Muscle of leg (tissue), 11 donors: ENCODE results near the gene KRT73. TPM values are rescaled to one million over a fixed set of nuclear protein-coding genes. Genes with fewer than 3 reads are reported as not detected.
A peak's percentile ranks its signal among the peaks of the same experiment; 100 is the strongest.

Experiments used
- DNase-seq: peaks from one replicate; pipeline ENCODE4 v3.0.0; 2013
- H3K27ac ChIP-seq: one replicate; pipeline ENCODE4 v1.5.1; 2013; ENCODE audit warnings: mild to moderate bottlenecking, low read length, control low read depth
- H3K27me3 ChIP-seq: one replicate; pipeline ENCODE4 v1.6.1; 2013; ENCODE audit warnings: low read length; ENCODE audit not compliant: control insufficient read depth, insufficient read depth
- H3K36me3 ChIP-seq: one replicate; pipeline ENCODE4 v1.6.1; 2013; ENCODE audit warnings: low read length; ENCODE audit not compliant: control insufficient read depth, insufficient read depth
- H3K4me1 ChIP-seq: one replicate; pipeline ENCODE4 v1.6.1; 2013; ENCODE audit warnings: low read length; ENCODE audit not compliant: control insufficient read depth, insufficient read depth
- H3K4me3 ChIP-seq: one replicate; pipeline ENCODE4 v1.5.1; 2013; ENCODE audit warnings: low read length, control low read depth
- H3K9me3 ChIP-seq: replicated peaks from 2 replicates; pipeline ENCODE4 v1.6.1; 2013; ENCODE audit warnings: low read depth, low read length; ENCODE audit not compliant: control insufficient read depth
- WGBS: methylation state at CpG from one replicate; pipeline ENCODE4 v1.1.5; 2013; ENCODE audit warnings: missing lambda C conversion rate; ENCODE audit not compliant: insufficient coverage; 5-methylcytosine and 5-hydroxymethylcytosine counted together
- polyA plus RNA-seq, 8 donors: library from polyadenylated mRNA; unstranded; fragments of 120-200 nt; gene quantifications; one replicate each; pipeline versions ENCODE4 v1.2.1 to v1.2.3, GENCODE V29; 2013; ENCODE audit warnings: inconsistent platforms in 1 of 8, low replicate concordance in 1 of 8; ENCODE audit not compliant: insufficient read length in 8 of 8, insufficient read depth in 1 of 8
- total RNA-seq: library from RNA; stranded (reverse); fragments of 120-200 nt; gene quantifications from one replicate; pipeline ENCODE4 v1.2.4, GENCODE V29; 2013

KRT73 gene
- total and polyA plus RNA-seq, 9 donors, result 0.09 to 0.12 TPM; not detected in 7

DNA sequence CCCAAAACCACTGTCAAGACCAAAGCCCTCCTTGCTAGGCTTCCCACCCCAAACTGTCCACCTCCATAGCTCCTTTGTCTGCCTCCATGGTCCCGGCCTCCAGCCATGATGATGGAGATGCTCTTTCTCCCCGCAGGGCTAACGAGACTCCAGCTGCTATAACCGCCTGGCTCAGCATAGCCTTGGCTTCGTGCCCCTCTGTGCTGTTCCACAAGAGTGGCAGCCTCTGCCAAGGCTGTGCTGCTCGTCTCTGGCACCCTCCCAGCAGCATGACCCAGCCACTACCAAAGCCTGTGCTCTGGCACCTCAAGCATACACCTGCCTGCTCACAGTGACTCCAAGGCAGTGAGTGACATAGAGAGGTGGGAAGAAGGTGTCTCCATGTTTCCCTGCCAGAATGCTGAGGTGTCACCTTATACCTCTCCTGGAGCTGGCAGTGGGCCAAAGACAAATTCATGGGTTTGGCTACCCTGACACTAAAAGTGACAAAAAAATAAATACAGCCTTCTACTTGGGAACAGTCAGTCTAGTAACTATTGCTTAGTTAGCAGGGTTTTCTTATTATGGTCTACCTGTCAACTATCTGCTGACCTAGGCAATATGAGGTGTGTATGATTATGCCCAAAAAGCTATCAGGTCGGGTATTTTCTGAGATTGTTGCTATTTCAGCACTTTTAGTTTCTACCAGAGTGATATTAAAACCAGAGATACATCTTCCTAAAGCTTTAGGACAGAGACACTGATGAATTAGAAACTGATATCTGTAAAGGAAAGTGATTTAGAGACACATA lies 16.1 kb upstream of the KRT73 start:
- WGBS, result 60% methylated on average over 6 of the region's 7 CpGs
- Histone ChIP-seq H3K36me3 (no peaks in the 10 kb centered on the region), H3K27ac (no peak overlapping the region), H3K9me3 (no peaks in the 10 kb centered on the region), H3K27me3 (peaks cover 4% of the 10 kb centered on the region), H3K4me1 (no peaks in the 10 kb centered on the region), H3K4me3 (no peak overlapping the region)
- DNase-seq, result peak; percentile 74

DNA sequence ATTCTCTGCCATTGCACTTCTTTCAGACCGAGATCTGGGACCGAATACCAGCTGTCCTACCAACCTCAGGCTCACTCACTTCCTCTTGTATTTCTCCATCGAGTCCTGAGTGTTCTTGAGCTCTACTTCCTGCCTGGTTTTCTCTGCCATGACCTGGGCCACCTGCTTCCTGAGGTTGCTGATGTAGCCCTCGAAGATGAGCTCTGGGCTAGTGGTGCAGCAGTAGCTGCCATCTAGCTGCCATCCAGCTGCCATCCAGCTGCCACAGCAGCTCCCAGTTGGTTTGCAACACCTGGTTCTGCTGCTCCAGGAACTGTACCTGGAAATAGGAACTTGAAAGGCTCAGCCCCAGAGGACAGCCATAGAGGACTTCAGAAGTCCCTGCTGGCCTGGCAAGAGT lies 15.0 kb upstream of the KRT73 start:
- Histone ChIP-seq H3K27ac (no peak overlapping the region), H3K4me3 (no peak overlapping the region), H3K27me3 (peaks cover 7% of the 10 kb centered on the region), H3K4me1 (no peaks in the 10 kb centered on the region), H3K9me3 (no peaks in the 10 kb centered on the region), H3K36me3 (no peaks in the 10 kb centered on the region)
- 63% methylated on average over 4 of the region's 4 CpGs for WGBS
- no peak for DNase-seq

DNA sequence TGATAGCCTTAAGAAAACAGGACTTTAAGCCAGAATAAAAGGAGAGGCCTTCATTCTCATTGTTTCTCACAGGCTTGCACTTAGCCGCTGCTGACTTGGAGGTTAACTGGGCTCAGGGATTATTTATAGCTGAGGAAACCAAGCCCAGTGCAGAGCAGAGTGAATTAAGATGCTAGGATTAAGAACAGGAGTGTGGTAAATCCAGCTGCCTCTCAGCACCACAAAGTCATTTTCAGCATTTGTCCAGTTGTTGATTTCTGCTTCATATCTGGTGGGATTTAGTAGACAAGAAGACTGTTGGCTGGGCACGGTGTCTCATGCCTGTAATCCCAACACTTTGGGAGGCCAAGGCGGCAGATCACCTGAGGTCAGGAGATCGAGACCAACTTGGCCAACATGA lies 14.3 kb upstream of the KRT73 start:
- Histone ChIP-seq H3K36me3 (no peaks in the 10 kb centered on the region), H3K4me3 (no peak overlapping the region), H3K27ac (no peak overlapping the region), H3K9me3 (no peaks in the 10 kb centered on the region), H3K27me3 (peaks cover 7% of the 10 kb centered on the region), H3K4me1 (no peaks in the 10 kb centered on the region)
- no peak for DNase-seq
- 86% methylated on average over 3 of the region's 4 CpGs for WGBS

DNA sequence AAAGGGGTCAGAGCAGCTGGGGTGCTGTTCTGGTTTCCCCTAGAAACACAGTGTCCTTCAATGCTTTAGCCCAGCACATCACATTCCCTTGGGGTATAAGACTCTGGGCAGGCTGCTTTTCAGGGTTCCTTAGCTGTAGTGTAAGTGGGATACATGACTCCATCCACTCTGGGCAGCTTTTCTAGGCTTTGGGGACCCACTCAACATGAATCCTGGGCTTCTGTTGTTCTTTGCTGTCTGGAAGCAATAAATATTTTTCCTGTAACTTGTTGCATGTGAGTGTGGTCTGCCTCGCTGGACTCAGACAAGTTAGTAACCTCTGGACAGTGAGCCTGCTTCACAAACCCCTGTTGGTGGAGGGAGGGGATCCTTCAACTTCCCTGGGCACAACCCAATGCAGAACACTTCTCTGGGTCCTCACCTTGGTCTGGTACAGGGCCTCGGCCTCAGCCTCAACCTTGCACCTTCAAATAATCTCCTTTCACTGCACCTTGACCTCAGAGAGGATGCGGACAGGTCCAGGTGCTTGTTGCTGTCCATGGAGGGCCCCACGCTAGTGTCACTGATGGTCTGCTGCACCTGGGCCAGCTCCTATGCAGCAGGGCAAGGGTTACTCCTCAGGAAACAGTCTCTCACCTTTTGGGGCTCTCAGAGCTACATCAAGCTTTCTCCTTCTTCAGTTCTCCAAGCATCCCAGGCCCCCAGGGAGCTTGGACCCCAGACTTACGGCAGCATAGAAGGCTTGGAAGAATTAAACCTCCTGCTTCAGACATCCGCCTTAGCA lies 13.5 kb upstream of the KRT73 start:
- 62% methylated on average over 4 of the region's 6 CpGs for WGBS
- no peaks in the 10 kb centered on the region for H3K36me3 ChIP-seq
- H3K27me3 ChIP-seq, result peaks cover 7% of the 10 kb centered on the region
- no peak overlapping the region for H3K4me3 ChIP-seq
- H3K9me3 ChIP-seq, result no peaks in the 10 kb centered on the region
- H3K4me1 ChIP-seq, result no peaks in the 10 kb centered on the region
- H3K27ac ChIP-seq, result no peak overlapping the region
- no peak for DNase-seq

DNA sequence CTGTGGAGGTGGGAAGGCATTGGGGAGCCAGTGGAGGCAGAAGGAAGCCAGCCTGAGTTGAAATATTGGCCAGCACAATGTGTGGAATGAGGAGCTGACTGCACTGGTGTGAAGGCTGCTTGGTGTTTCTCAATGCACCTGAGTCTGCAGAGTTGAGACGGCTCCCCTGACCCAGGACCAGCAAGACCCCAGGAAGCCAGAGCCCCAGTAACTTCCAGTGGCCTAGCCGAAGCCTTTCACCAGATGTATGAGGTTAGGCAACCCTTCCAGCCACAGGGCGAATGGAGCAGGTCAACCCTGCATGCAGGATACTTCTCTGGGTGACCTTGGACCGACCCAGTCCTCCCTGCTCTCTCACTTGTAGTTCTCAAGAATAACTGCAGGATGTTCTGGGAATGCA lies 12.9 kb upstream of the KRT73 start:
- no peaks in the 10 kb centered on the region for H3K4me1 ChIP-seq
- DNase-seq, result no peak
- H3K36me3 ChIP-seq, result no peaks in the 10 kb centered on the region
- H3K9me3 ChIP-seq, result no peaks in the 10 kb centered on the region
- WGBS, result 74% methylated on average over 2 of the region's 4 CpGs
- H3K27me3 ChIP-seq, result peaks cover 12% of the 10 kb centered on the region
- H3K27ac ChIP-seq, result no peak overlapping the region
- H3K4me3 ChIP-seq, result no peak overlapping the region

DNA sequence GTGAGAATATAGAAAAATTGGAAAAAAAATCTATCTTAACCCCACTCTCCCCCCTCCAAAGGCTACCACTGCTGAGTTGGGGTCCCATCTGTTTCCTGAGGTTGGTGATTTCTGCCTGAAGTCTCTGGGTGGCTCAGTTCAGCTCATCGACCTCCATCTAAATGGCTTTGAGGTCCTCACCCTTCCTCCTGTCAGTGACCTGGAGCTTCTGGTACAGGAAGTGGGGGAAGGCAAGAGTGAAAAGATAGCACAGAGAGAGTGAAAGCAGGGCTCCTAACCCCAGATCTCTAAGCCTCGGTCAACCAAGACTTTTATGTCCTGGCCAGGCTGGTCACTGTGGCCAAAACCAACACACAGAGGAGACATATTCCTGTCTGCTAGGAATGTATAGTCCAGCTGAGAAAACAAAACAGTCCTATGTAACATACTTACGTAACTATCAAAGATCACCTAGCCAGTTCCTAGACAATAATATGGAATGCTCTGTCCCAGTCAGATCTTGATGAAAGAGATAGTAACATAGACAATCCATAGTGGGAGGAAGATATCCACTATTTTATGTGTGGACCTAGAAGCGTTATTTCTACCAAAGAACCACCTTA lies 12.3 kb upstream of the KRT73 start:
- no peak overlapping the region for H3K27ac ChIP-seq
- no peaks in the 10 kb centered on the region for H3K36me3 ChIP-seq
- H3K4me1 ChIP-seq, result no peaks in the 10 kb centered on the region
- no CpG with 5 or more reads among the region's 4 CpGs for WGBS
- H3K27me3 ChIP-seq, result peaks cover 10% of the 10 kb centered on the region
- H3K4me3 ChIP-seq, result no peak overlapping the region
- no peak for DNase-seq
- H3K9me3 ChIP-seq, result no peaks in the 10 kb centered on the region

DNA sequence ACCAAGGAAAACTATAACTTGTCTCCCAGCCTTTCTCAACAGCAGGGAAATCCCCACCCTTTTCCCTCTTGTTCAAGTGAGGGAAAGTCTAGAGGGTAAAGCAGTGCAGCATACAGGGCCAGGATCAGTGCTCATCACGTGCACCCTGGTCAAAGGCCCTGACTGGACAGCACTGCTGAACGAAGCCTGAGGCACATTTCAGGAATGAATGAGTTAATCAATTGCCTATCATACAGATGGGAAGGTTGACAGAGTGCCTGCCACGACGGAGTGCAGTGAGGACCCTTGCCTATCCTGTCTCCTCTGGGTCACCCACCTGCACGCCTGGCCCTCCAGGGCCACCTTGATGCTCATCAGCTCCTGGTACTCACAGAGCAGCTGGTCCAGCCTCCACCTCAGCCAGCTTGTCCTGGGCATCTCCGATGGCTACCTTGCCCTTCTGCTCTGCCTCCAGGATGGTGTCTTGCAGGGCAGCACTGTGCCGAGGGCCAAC lies 11.7 kb upstream of the KRT73 start:
- Histone ChIP-seq H3K4me1 (no peaks in the 10 kb centered on the region), H3K4me3 (no peak overlapping the region), H3K27ac (no peak overlapping the region), H3K9me3 (no peaks in the 10 kb centered on the region), H3K27me3 (peaks cover 10% of the 10 kb centered on the region), H3K36me3 (no peaks in the 10 kb centered on the region)
- DNase-seq, result no peak
- WGBS, result 66% methylated on average over 6 of the region's 7 CpGs

DNA sequence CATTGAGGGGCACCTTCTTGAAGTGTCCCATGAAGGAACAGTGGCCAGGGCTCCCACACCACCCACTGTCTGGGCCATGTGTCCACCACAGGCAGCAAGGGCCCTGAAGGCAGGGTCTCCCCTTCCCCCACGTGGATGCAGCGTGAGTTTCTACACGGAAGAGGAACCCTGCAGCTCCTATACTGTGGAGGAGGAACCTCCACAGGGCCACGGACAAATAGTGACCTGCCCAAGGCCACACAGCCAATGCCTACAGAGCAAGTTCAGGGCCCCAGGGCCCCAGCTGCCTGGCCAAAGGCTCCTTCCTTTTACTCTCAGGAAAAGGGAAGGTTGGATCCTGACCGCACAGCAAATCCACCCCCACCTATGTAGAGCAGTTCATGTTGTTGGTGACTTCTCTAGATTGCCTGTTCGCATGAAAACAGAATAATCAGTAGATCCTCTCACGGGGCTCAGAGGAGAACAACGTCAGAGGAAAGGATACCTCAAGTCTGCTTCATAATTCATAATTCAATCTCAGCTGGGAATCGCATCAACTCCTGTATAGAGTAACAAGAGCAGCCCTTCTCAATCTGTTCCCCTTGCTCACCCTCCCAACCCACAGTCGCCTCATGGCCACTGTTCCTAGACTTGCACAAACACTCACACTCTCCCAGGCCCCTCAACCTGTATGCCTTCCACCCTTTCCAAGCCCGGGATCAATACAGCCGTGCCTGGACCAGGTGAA lies 11.1 kb upstream of the KRT73 start:
- Histone ChIP-seq H3K27ac (no peak overlapping the region), H3K27me3 (peaks cover 10% of the 10 kb centered on the region), H3K36me3 (no peaks in the 10 kb centered on the region), H3K4me1 (no peaks in the 10 kb centered on the region), H3K4me3 (no peak overlapping the region), H3K9me3 (no peaks in the 10 kb centered on the region)
- WGBS, result 57% methylated on average over 7 of the region's 12 CpGs
- DNase-seq, result no peak

DNA sequence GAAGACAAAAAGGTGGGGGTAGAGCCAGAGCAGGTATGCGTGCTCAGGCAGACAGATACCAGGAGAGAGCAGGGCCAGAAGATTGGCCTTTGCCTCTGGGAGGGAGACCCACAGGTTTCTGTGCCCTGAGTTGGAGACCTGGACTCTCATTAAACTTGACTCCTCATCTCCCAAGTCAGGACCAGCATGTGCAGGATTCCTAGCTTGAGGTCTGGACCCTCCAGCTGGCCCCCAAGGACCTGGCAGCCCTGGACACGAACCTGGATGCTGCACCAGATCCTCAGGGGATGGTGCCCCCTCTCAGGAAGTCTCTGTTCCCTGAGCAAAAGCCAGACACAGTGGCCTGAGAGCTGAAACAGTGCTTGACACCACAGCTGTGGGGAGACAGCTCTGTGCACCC lies 10.5 kb upstream of the KRT73 start:
- no peak for DNase-seq
- H3K4me1 ChIP-seq, result no peaks in the 10 kb centered on the region
- no peaks in the 10 kb centered on the region for H3K36me3 ChIP-seq
- H3K4me3 ChIP-seq, result no peak overlapping the region
- peaks cover 10% of the 10 kb centered on the region for H3K27me3 ChIP-seq
- WGBS, result 57% methylated on average over 2 of the region's 2 CpGs
- no peaks in the 10 kb centered on the region for H3K9me3 ChIP-seq
- no peak overlapping the region for H3K27ac ChIP-seq

DNA sequence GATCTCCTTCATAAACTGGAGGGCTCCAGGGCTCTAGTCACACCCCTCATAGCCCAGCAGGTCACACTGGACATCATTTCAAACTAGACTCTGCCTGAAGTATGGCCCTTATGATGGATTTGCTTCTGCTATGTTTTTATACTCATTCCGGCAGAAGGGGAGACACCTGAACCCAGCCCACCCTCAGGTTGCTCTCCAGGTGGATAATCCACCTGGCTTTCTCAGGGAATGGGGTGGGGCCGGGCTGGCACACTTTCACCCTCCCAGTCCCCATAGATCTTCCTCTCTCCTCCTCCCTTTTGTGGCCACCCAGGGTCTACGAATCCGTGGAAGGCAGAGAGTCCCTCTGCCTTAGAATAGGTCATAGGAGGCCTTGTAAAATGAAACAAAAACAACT lies 9.8 kb upstream of the KRT73 start:
- Histone ChIP-seq H3K27me3 (peaks cover 10% of the 10 kb centered on the region), H3K27ac (no peak overlapping the region), H3K4me1 (no peaks in the 10 kb centered on the region), H3K4me3 (no peak overlapping the region), H3K9me3 (no peaks in the 10 kb centered on the region), H3K36me3 (no peaks in the 10 kb centered on the region)
- WGBS, result no CpG with 5 or more reads among the region's 4 CpGs
- DNase-seq, result no peak
